Measurements from ENCODE around the gene SLC2A1.

SLC2A1 gene

GRCh38 chr1:42973799-42974198, 15.1 kb upstream of the SLC2A1 start:
- no peak for TF ChIP-seq CTCF (IDR thresholded peaks at IDR 0.05)
- H3K4me3 ChIP-seq (ENCODE audit: low read depth in 1 of 2, low read length in 1 of 2): no peak overlapping the region
- no peaks in the 10 kb centered on the region for H3K4me1 ChIP-seq (ENCODE audit: control insufficient read depth in 1 of 2, insufficient read depth in 1 of 2, low read depth in 1 of 2, low read length in 1 of 2)
- no peaks in the 10 kb centered on the region for H3K9me3 ChIP-seq
- peaks cover 5% of the 10 kb centered on the region for H3K27me3 ChIP-seq
- no peaks in the 10 kb centered on the region for H3K36me3 ChIP-seq
- no peak overlapping the region for H3K27ac ChIP-seq

GRCh38 chr1:42973286-42973685, 14.6 kb upstream of the SLC2A1 start:
- no peak for TF ChIP-seq CTCF (IDR thresholded peaks at IDR 0.05)
- peaks cover 5% of the 10 kb centered on the region for H3K27me3 ChIP-seq
- no peak overlapping the region for H3K27ac ChIP-seq
- H3K9me3 ChIP-seq: no peaks in the 10 kb centered on the region
- no peaks in the 10 kb centered on the region for H3K4me1 ChIP-seq (ENCODE audit: control insufficient read depth in 1 of 2, insufficient read depth in 1 of 2, low read depth in 1 of 2, low read length in 1 of 2)
- H3K4me3 ChIP-seq (ENCODE audit: low read depth in 1 of 2, low read length in 1 of 2): no peak overlapping the region
- H3K36me3 ChIP-seq: no peaks in the 10 kb centered on the region

GRCh38 chr1:42971841-42972291, 13.2 kb upstream of the SLC2A1 start:
- no peak for TF ChIP-seq CTCF (IDR thresholded peaks at IDR 0.05)
- Histone ChIP-seq H3K27ac (no peak overlapping the region), H3K4me1 (ENCODE audit: control insufficient read depth in 1 of 2, insufficient read depth in 1 of 2, low read depth in 1 of 2, low read length in 1 of 2) (no peaks in the 10 kb centered on the region), H3K4me3 (ENCODE audit: low read depth in 1 of 2, low read length in 1 of 2) (no peak overlapping the region), H3K36me3 (no peaks in the 10 kb centered on the region), H3K9me3 (no peaks in the 10 kb centered on the region), H3K27me3 (peaks cover 5% of the 10 kb centered on the region)

- Histone ChIP-seq H3K4me1 (ENCODE audit: control insufficient read depth in 1 of 2, insufficient read depth in 1 of 2, low read depth in 1 of 2, low read length in 1 of 2) (no peaks in the 10 kb centered on the region), H3K27ac (no peak overlapping the region), H3K9me3 (no peaks in the 10 kb centered on the region), H3K4me3 (ENCODE audit: low read depth in 1 of 2, low read length in 1 of 2) (no peak overlapping the region), H3K36me3 (no peaks in the 10 kb centered on the region), H3K27me3 (peaks cover 5% of the 10 kb centered on the region)
- TF ChIP-seq CTCF (IDR thresholded peaks at IDR 0.05): no peak
Observed at GRCh38 chr1:42970143-42970542, 11.5 kb upstream of the SLC2A1 start.

GRCh38 chr1:42968654-42969053, 10.0 kb upstream of the SLC2A1 start:
- Histone ChIP-seq H3K27me3 (peaks cover 20% of the 10 kb centered on the region), H3K9me3 (no peaks in the 10 kb centered on the region), H3K4me1 (ENCODE audit: control insufficient read depth in 1 of 2, insufficient read depth in 1 of 2, low read depth in 1 of 2, low read length in 1 of 2) (no peaks in the 10 kb centered on the region), H3K4me3 (ENCODE audit: low read depth in 1 of 2, low read length in 1 of 2) (no peak overlapping the region), H3K36me3 (no peaks in the 10 kb centered on the region), H3K27ac (no peak overlapping the region)
- TF ChIP-seq CTCF (IDR thresholded peaks at IDR 0.05): no peak
